Psoas muscle (tissue), 8 donors: Measurements from ENCODE around the gene TNFRSF11A. TPM values are rescaled to one million over a fixed set of nuclear protein-coding genes. Genes with fewer than 3 reads are reported as not detected.

Experiments used
- ATAC-seq, 4 donors: fragments of 200-7000 bp; cut with Tn5 transposase; one replicate each; pipeline ENCODE4 v1.9.1; 2020; ENCODE audit warnings: moderate library complexity in 3 of 4, mild to moderate bottlenecking in 2 of 4
- DNase-seq, 2 donors: peaks; one replicate each; pipeline ENCODE4 v3.0.0-alpha.2; 2020
- H3K27ac ChIP-seq: fragments of 200-600 bp; one replicate; pipeline ENCODE4 v1.8.0; 2022
- H3K27me3 ChIP-seq, 3 donors: fragments of 200-600 bp in 1 of 3; one replicate each; pipeline versions ENCODE4 v1.6.1 to v1.8.0; 2013 to 2022; ENCODE audit warnings: low read length in 2 of 3, mild to moderate bottlenecking in 2 of 3, moderate library complexity in 1 of 3; ENCODE audit not compliant: insufficient read depth in 3 of 3
- H3K36me3 ChIP-seq, 2 donors: fragments of 200-600 bp in 1 of 2; one replicate each; pipeline versions ENCODE4 v1.6.1 to v1.8.0; 2013 to 2022; ENCODE audit warnings: low read depth in 1 of 2, mild to moderate bottlenecking in 1 of 2, moderate library complexity in 1 of 2; ENCODE audit not compliant: insufficient read depth in 1 of 2
- H3K4me1 ChIP-seq: fragments of 200-600 bp; one replicate; pipeline ENCODE4 v1.8.0; 2022
- H3K4me3 ChIP-seq: fragments of 200-600 bp; one replicate; pipeline ENCODE4 v1.8.0; 2022; ENCODE audit warnings: mild to moderate bottlenecking
- H3K9me3 ChIP-seq: fragments of 200-600 bp; one replicate; pipeline ENCODE4 v1.8.0; 2022
- CTCF ChIP-seq: fragments of 200-600 bp; IDR thresholded peaks from one replicate; pipeline ENCODE4 v1.8.0; 2022; ENCODE audit warnings: antibody characterized with exemption
- WGBS, 3 donors: extraction: QIAGEN DNeasy Blood & Tissue Kit; methylation state at CpG; one replicate each; pipeline versions ENCODE4 v1.1.6 to v1.1.7; 2013; 5-methylcytosine and 5-hydroxymethylcytosine counted together
- intact Hi-C, 2 donors: fragments of 100-400 bp; cut with DNase I; formaldehyde crosslinking; loops; one replicate each; pipeline versions ENCODE4 v1.11.0 to v1.14.2; 2022
- polyA plus RNA-seq, 3 donors: library from polyadenylated mRNA; stranded (reverse); fragments of 200-250 nt; gene quantifications; one replicate each; pipeline ENCODE4 v1.2.3, GENCODE V29; 2013
- total RNA-seq, 4 donors: library from RNA; stranded (reverse); fragmentation: NEBNext Ultra II Directional in 2 of 4; extraction: Animal tissue kit (Norgen Biotek cat#: 25700) in 2 of 4; gene quantifications; one replicate each; pipeline versions ENCODE4 v1.2.1 to v1.2.4, GENCODE V29; 2021 to 2023
- donor health status: healthy with polysubstance abuse.
- donor health status: DM: no; HTN: no; CAD: no; lungs with moderate emphysema.
- donor health status: Bipolar disorder and iron deficiency.
- donor health status: healthy.
- donor health status: DM: yes; HTN: yes; CAD: no.
- donor health status: DM: no; HTN: no; CAD: no.
- donor health status: DM: no; HTN: no; CAD: no.
- donor health status: DM: yes; HTN: yes; CAD: no.

The TNFRSF11A gene
- total and polyA plus RNA-seq, 7 donors = 0.12 to 1.3 (median 0.60) TPM

GRCh38 chr18:62326646-62327348 is 1.7 kb downstream of the TNFRSF11A start:
- no peak for DNase-seq
- 35 to 41% (median 36%) methylated on average over 12 of the region's 12 CpGs for WGBS, 3 donors
- Histone ChIP-seq H3K4me1 (peaks cover 17% of the 10 kb centered on the region), H3K4me3 (peak overlapping the region; percentile 66), H3K27me3 (peaks cover 0 to 95% (median 27%) of the 10 kb centered on the region in 3 donors), H3K9me3 (no peaks in the 10 kb centered on the region), H3K36me3 (no peaks in the 10 kb centered on the region), H3K27ac (no peak overlapping the region)
- ATAC-seq = no peak
- TF ChIP-seq CTCF = no peak
- intact Hi-C loops = loop anchor here in 1 of 2 donors (5.0 to 10.0 kb wide), 3 partner anchors 91 to 258 kb away; partner anchors contain the start of gene ZCCHC2

- ATAC-seq (no peak), DNase-seq (no peak)
- Histone ChIP-seq H3K4me1 (peaks cover 17% of the 10 kb centered on the region), H3K27ac (no peak overlapping the region), H3K9me3 (no peaks in the 10 kb centered on the region), H3K27me3 (peaks cover 0 to 90% (median 27%) of the 10 kb centered on the region in 3 donors), H3K36me3 (no peaks in the 10 kb centered on the region), H3K4me3 (no peak overlapping the region)
- 71 to 75% (median 72%) methylated on average over 7 of the region's 7 CpGs for WGBS, 3 donors
- intact Hi-C loops = loop anchor here in 1 of 2 donors (5.0 to 10.0 kb wide), 3 partner anchors 89 to 257 kb away; partner anchors contain the start of gene ZCCHC2
- no peak for TF ChIP-seq CTCF
Measured at GRCh38 chr18:62327977-62328376, 2.9 kb downstream of the TNFRSF11A start.

GRCh38 chr18:62328586-62329525 is 3.7 kb downstream of the TNFRSF11A start:
- 76 to 92% (median 78%) methylated on average over 6 of the region's 6 CpGs for WGBS, 3 donors
- H3K4me1 ChIP-seq = peaks cover 17% of the 10 kb centered on the region
- peaks cover 0 to 81% (median 27%) of the 10 kb centered on the region in 3 donors for H3K27me3 ChIP-seq
- DNase-seq (no peak), ATAC-seq (no peak)
- H3K36me3 ChIP-seq = no peaks in the 10 kb centered on the region
- no peak overlapping the region for H3K4me3 ChIP-seq
- TF ChIP-seq CTCF = no peak
- no peak overlapping the region for H3K27ac ChIP-seq
- intact Hi-C loops = loop anchor here in 1 of 2 donors (5.0 to 10.0 kb wide), 3 partner anchors 88 to 256 kb away; partner anchors contain the start of gene ZCCHC2
- no peaks in the 10 kb centered on the region for H3K9me3 ChIP-seq

- TF ChIP-seq CTCF = no peak
- H3K4me1 ChIP-seq = peaks cover 17% of the 10 kb centered on the region
- H3K27ac ChIP-seq = no peak overlapping the region
- intact Hi-C loops = loop anchor here in 1 of 2 donors (5.0 to 10.0 kb wide), 3 partner anchors 87 to 255 kb away; partner anchors contain the start of gene ZCCHC2
- H3K4me3 ChIP-seq = no peak overlapping the region
- 56 to 63% (median 61%) methylated on average over 15 of the region's 15 CpGs for WGBS, 3 donors
- no peaks in the 10 kb centered on the region for H3K36me3 ChIP-seq
- DNase-seq (no peak), ATAC-seq (no peak)
- peaks cover 0 to 71% (median 22%) of the 10 kb centered on the region in 3 donors for H3K27me3 ChIP-seq
- no peaks in the 10 kb centered on the region for H3K9me3 ChIP-seq
Measured at GRCh38 chr18:62329691-62330454, 4.8 kb downstream of the TNFRSF11A start.
